DND-41 (cell line): Measurements from ENCODE around the gene HPGDS.

ENCODE experiments used
- ATAC-seq: fragments of 200-7000 bp; cut with Tn5 transposase; 3 replicates; pipeline ENCODE4 v1.9.1; 2021; ENCODE audit warnings: low read depth; ENCODE audit not compliant: insufficient read depth
- DNase-seq: peaks from one replicate; pipeline ENCODE4 v3.0.0-alpha.2; 2020
- H2AFZ ChIP-seq: 2 replicates; pipeline ENCODE4 v1.6.0; 2012; ENCODE audit warnings: low read depth, low read length
- H3K27ac ChIP-seq: 2 replicates; pipeline ENCODE4 v1.5.1; 2012; ENCODE audit warnings: low read length, inconsistent platforms
- H3K27me3 ChIP-seq: fragments of 200-600 bp; sonication (generic); 2 replicates; pipeline ENCODE4 v1.6.0; 2012; ENCODE audit warnings: low read length, mild to moderate bottlenecking, inconsistent platforms; ENCODE audit not compliant: insufficient read depth, poor library complexity
- H3K36me3 ChIP-seq: 2 replicates; pipeline ENCODE4 v1.5.1; 2012; ENCODE audit warnings: low read length, inconsistent platforms; ENCODE audit not compliant: insufficient read depth
- H3K4me1 ChIP-seq: 2 replicates; pipeline ENCODE4 v1.5.1; 2012; ENCODE audit warnings: mild to moderate bottlenecking, low read length; ENCODE audit not compliant: insufficient read depth
- H3K4me2 ChIP-seq: 2 replicates; pipeline ENCODE4 v1.6.0; 2012; ENCODE audit warnings: mild to moderate bottlenecking, moderate library complexity, low read length, inconsistent platforms; ENCODE audit not compliant: insufficient read depth
- H3K4me3 ChIP-seq, 2 experiments: fragments of 200-600 bp in 1 of 2; shearing (Covaris generic) in 1 of 2; 2 replicates each; pipeline ENCODE4 v1.5.1; 2012 to 2016; ENCODE audit warnings: inconsistent platforms in 2 of 2, low read length in 2 of 2, mild to moderate bottlenecking in 2 of 2, low read depth in 1 of 2, moderate library complexity in 1 of 2
- H3K79me2 ChIP-seq: 2 replicates; pipeline ENCODE4 v1.6.0; 2012; ENCODE audit warnings: low read length, inconsistent platforms; ENCODE audit not compliant: insufficient read depth
- H3K9ac ChIP-seq: 2 replicates; pipeline ENCODE4 v1.6.0; 2012; ENCODE audit warnings: low read depth, mild to moderate bottlenecking, inconsistent platforms, low read length, moderate library complexity
- H3K9me3 ChIP-seq: 2 replicates; pipeline ENCODE4 v1.5.1; 2012; ENCODE audit warnings: low read length, moderate library complexity, mild to moderate bottlenecking, inconsistent platforms; ENCODE audit not compliant: insufficient read depth, severe bottlenecking
- H4K20me1 ChIP-seq: 2 replicates; pipeline ENCODE4 v1.6.0; 2012; ENCODE audit warnings: low read length; ENCODE audit not compliant: insufficient read depth
- EZH2 ChIP-seq: IDR thresholded peaks from 3 replicates; pipeline ENCODE4 v1.6.1; 2012; ENCODE audit warnings: borderline replicate concordance, low read depth, mild to moderate bottlenecking, moderate library complexity, low read length, inconsistent platforms; ENCODE audit not compliant: severe bottlenecking
- TF ChIP-seq, protein P1 (sequence below): IDR thresholded peaks from 2 replicates; pipeline ENCODE4 v1.5.1; 2012; ENCODE audit warnings: borderline replicate concordance, low read length, moderate library complexity, mild to moderate bottlenecking; ENCODE audit not compliant: poor library complexity, severe bottlenecking; ENCODE audit errors: extremely low read depth

Gene HPGDS

DNA sequence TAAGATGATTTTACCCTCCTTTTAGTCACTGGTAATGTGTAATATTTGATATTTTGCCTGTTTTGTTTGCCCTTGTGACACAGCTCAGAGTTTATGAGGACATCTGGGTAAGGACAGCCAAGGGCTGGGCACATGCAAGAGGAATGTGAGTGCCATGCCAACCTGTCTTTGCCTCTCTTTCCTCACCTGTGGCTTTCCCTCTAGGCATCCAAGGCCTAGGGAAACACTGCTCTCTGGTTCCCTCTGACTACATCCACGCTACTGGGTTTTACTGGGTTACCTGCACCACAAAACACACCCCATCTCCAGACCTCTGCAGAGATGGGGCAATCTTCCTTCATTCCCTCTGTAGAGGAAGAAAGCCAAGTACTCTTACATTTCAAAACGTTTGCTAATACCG lies 7.7 kb downstream of the HPGDS start:
- DNase-seq = no peak
- TF ChIP-seq, protein P1, sequence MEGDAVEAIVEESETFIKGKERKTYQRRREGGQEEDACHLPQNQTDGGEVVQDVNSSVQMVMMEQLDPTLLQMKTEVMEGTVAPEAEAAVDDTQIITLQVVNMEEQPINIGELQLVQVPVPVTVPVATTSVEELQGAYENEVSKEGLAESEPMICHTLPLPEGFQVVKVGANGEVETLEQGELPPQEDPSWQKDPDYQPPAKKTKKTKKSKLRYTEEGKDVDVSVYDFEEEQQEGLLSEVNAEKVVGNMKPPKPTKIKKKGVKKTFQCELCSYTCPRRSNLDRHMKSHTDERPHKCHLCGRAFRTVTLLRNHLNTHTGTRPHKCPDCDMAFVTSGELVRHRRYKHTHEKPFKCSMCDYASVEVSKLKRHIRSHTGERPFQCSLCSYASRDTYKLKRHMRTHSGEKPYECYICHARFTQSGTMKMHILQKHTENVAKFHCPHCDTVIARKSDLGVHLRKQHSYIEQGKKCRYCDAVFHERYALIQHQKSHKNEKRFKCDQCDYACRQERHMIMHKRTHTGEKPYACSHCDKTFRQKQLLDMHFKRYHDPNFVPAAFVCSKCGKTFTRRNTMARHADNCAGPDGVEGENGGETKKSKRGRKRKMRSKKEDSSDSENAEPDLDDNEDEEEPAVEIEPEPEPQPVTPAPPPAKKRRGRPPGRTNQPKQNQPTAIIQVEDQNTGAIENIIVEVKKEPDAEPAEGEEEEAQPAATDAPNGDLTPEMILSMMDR = no peak
- TF ChIP-seq EZH2 = no peak
- H2AFZ ChIP-seq = 0 out of 2 replicates have a peak overlapping the region, but pooled peaks have one; percentile 16
- H3K27ac ChIP-seq = no peak overlapping the region
- no peaks in the 10 kb centered on the region for H3K27me3 ChIP-seq
- no peaks in the 10 kb centered on the region for H3K79me2 ChIP-seq
- H3K4me3 ChIP-seq = no peak overlapping the region
- H4K20me1 ChIP-seq = no peaks in the 10 kb centered on the region
- no peak overlapping the region for H3K4me2 ChIP-seq
- ATAC-seq = no peak
- no peaks in the 10 kb centered on the region for H3K36me3 ChIP-seq
- peaks cover 16% of the 10 kb centered on the region for H3K4me1 ChIP-seq
- no peaks in the 10 kb centered on the region for H3K9me3 ChIP-seq
- H3K9ac ChIP-seq = no peak overlapping the region

DNA sequence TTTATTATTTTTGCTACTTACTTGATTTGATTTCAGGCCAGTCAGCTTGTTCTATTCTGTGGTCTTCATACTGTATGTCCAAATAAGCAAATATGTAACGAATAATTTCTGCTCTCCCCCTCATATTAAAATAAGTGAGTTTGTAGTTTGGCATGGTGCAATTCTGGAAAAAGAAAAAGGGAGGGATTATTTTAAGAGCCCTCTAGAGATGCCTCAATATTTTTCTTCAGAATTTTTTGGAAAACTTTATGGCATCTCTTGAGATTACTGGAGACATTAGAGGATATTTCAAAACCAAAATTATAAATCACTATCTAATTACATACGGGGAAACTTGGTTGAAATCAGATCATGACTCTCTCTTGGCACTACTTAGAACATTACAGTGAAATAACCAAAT lies 8.2 kb downstream of the HPGDS start:
- Histone ChIP-seq H3K4me2 (no peak overlapping the region), H3K4me1 (peaks cover 11% of the 10 kb centered on the region), H3K4me3 (no peak overlapping the region), H2AFZ (no peak overlapping the region), H3K36me3 (no peaks in the 10 kb centered on the region), H3K27me3 (no peaks in the 10 kb centered on the region), H3K9ac (no peak overlapping the region), H3K79me2 (no peaks in the 10 kb centered on the region), H3K27ac (no peak overlapping the region), H4K20me1 (no peaks in the 10 kb centered on the region), H3K9me3 (no peaks in the 10 kb centered on the region)
- no peak for ATAC-seq
- no peak for DNase-seq
- TF ChIP-seq, protein P1 = no peak
- no peak for TF ChIP-seq EZH2

DNA sequence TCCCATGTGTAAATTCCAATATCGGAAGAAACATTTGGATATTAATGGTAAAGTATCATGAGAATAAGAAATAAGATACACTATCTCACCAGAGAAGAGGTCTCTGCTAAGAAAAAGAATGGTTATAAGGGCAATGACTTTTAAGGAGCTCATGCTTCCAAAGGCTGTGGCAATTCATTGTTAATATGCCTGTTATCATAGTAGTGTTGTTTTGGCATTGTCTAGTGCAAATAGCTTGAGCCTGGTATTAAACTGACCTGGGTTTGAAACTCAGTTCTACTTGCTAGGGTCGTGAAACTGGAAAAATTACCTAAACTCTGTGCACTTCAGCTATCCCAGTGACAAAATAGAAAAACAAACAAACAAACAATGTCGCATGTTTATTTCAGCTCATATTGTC lies 8.8 kb downstream of the HPGDS start:
- Histone ChIP-seq H3K79me2 (no peaks in the 10 kb centered on the region), H3K9ac (no peak overlapping the region), H4K20me1 (no peaks in the 10 kb centered on the region), H3K4me3 (no peak overlapping the region), H3K4me2 (no peak overlapping the region), H3K27me3 (no peaks in the 10 kb centered on the region), H2AFZ (no peak overlapping the region), H3K36me3 (no peaks in the 10 kb centered on the region), H3K27ac (no peak overlapping the region), H3K4me1 (peaks cover 5% of the 10 kb centered on the region), H3K9me3 (no peaks in the 10 kb centered on the region)
- DNase-seq (no peak), ATAC-seq (no peak)
- TF ChIP-seq, protein P1 = no peak
- no peak for TF ChIP-seq EZH2
